HCT116 (cell line): ENCODE data around the gene TCF19. TPM values are rescaled to one million over a fixed set of nuclear protein-coding genes. Genes with fewer than 3 reads are reported as not detected.

Source experiments
- ATAC-seq: fragments of 200-7000 bp; cut with Tn5 transposase; 2 replicates; pipeline ENCODE4 v1.9.1; 2020; ENCODE audit warnings: mild to moderate bottlenecking, moderate library complexity
- BruUV-seq: library from RNA; stranded (reverse); fragments of 400-500 nt; replicated peaks from 2 replicates; lab custom pipeline; 2021; lab: Mats Ljungman, UMichigan
- CTCF ChIA-PET: fragments of 300-600 bp; sonication (Branson Sonifier 250); formaldehyde crosslinking; loops from one replicate; lab custom pipeline; 2021; ENCODE audit warnings: antibody characterized with exemption; lab: Charles Lee
- POLR2A ChIA-PET: fragments of 300-600, 350-600 bp; sonication (Branson Sonifier 250); formaldehyde crosslinking; loops from one replicate; lab custom pipeline; 2021; ENCODE audit warnings: antibody characterized with exemption; lab: Charles Lee
- RAD21 ChIA-PET, 2 experiments: fragments of 300-600 bp; sonication (Branson Sonifier 250); formaldehyde crosslinking; loops; one replicate each; lab custom pipeline; 2023; ENCODE audit warnings: low total read pairs in 2 of 2; ENCODE audit not compliant: uncharacterized antibody in 2 of 2, unreplicated experiment in 2 of 2, low non-redundant PET in 1 of 2; lab: Charles Lee
- DNase-seq: peaks from one replicate; pipeline ENCODE4 v3.0.0-alpha.2; 2010; ENCODE audit warnings: low read depth, low spot score
- H2AFZ ChIP-seq: fragments of 200-600 bp; shearing (Covaris generic), sonication (generic); 2 replicates; pipeline ENCODE4 v1.6.1; 2017; ENCODE audit warnings: low read depth, mixed run types, mixed read lengths, antibody characterized with exemption, low read length; ENCODE audit not compliant: poor library complexity, severe bottlenecking
- H3K27ac ChIP-seq: 2 replicates; pipeline ENCODE4 v1.5.1; 2012; ENCODE audit warnings: low read depth, low read length
- H3K27me3 ChIP-seq: fragments of 200-600 bp; sonication (generic); 2 replicates; pipeline ENCODE4 v1.6.1; 2016; ENCODE audit warnings: mixed run types, low read length, mixed read lengths; ENCODE audit not compliant: insufficient read depth
- H3K36me3 ChIP-seq, 2 experiments: fragments of 200-500 bp in 1 of 2; fragments of 200-600 bp in 1 of 2; sonication (Bioruptor generic) in 1 of 2; sonication (generic) in 1 of 2; 2 replicates each; pipeline versions ENCODE4 v1.5.1 to v1.6.1; 2014 to 2016; ENCODE audit warnings: low read length in 2 of 2, inconsistent platforms in 1 of 2, mixed read lengths in 1 of 2, mixed run types in 1 of 2; ENCODE audit not compliant: insufficient read depth in 2 of 2, control insufficient read depth in 1 of 2
- H3K4me1 ChIP-seq, 2 experiments: fragments of 200-600 bp in 1 of 2; sonication (generic) in 1 of 2; 2 replicates each; pipeline versions ENCODE4 v1.5.1 to v1.6.1; 2012 to 2017; ENCODE audit warnings: low read length in 2 of 2, inconsistent platforms in 1 of 2, mild to moderate bottlenecking in 1 of 2, mixed read lengths in 1 of 2, mixed run types in 1 of 2, moderate library complexity in 1 of 2; ENCODE audit not compliant: insufficient read depth in 2 of 2, control insufficient read depth in 1 of 2
- H3K4me2 ChIP-seq: fragments of 200-600 bp; sonication (generic); 2 replicates; pipeline ENCODE4 v1.6.1; 2017; ENCODE audit warnings: mixed run types, low read length, mixed read lengths
- H3K4me3 ChIP-seq, 2 experiments: fragments of 200-600 bp in 1 of 2; sonication (generic) in 1 of 2; replicated peaks in 1 of 2; 2 replicates each; pipeline ENCODE4 v1.5.1; 2011 to 2016; ENCODE audit warnings: low read length in 2 of 2, control low read depth in 1 of 2, low read depth in 1 of 2, mild to moderate bottlenecking in 1 of 2, mixed read lengths in 1 of 2, mixed run types in 1 of 2
- H3K79me2 ChIP-seq: fragments of 200-600 bp; sonication (generic); 2 replicates; pipeline ENCODE4 v1.6.1; 2017; ENCODE audit warnings: mild to moderate bottlenecking, mixed run types, low read length, moderate library complexity, mixed read lengths; ENCODE audit not compliant: insufficient read depth
- H3K9ac ChIP-seq: fragments of 200-600 bp; sonication (generic); 2 replicates; pipeline ENCODE4 v1.6.1; 2016; ENCODE audit warnings: low read length, mixed read lengths
- H3K9me2 ChIP-seq: fragments of 200-600 bp; sonication (generic), shearing (Covaris generic); 2 replicates; pipeline ENCODE4 v1.6.1; 2017; ENCODE audit warnings: mixed run types, mild to moderate bottlenecking, moderate library complexity; ENCODE audit not compliant: insufficient read depth
- H3K9me3 ChIP-seq, 2 experiments: fragments of 200-500 bp in 1 of 2; fragments of 200-600 bp in 1 of 2; sonication (Bioruptor generic) in 1 of 2; sonication (generic) in 1 of 2; 2 replicates each; pipeline ENCODE4 v1.6.1; 2014 to 2017; ENCODE audit warnings: low read length in 2 of 2, mixed read lengths in 2 of 2, inconsistent platforms in 1 of 2, low read depth in 1 of 2, mild to moderate bottlenecking in 1 of 2, mixed run types in 1 of 2, moderate library complexity in 1 of 2; ENCODE audit not compliant: control insufficient read depth in 1 of 2, insufficient read depth in 1 of 2
- H4K20me1 ChIP-seq: fragments of 200-600 bp; sonication (generic), shearing (Covaris generic); 2 replicates; pipeline ENCODE4 v1.6.1; 2017; ENCODE audit warnings: mixed run types, mild to moderate bottlenecking, moderate library complexity; ENCODE audit not compliant: insufficient read depth
- CBX3 ChIP-seq: IDR thresholded peaks from 2 replicates; pipeline ENCODE4 v1.6.1; 2012; ENCODE audit warnings: low read depth
- CEBPB ChIP-seq: IDR thresholded peaks from 2 replicates; pipeline ENCODE4 v1.6.1; 2012; ENCODE audit warnings: low read depth
- EGR1 ChIP-seq: IDR thresholded peaks from 2 replicates; pipeline ENCODE4 v1.6.1; 2012; ENCODE audit warnings: low read depth
- ELF1 ChIP-seq: IDR thresholded peaks from 2 replicates; pipeline ENCODE4 v1.6.1; 2012; ENCODE audit warnings: low read depth, borderline replicate concordance
- EZH2phosphoT487 ChIP-seq: fragments of 200-600 bp; IDR thresholded peaks from 2 replicates; pipeline ENCODE4 v1.6.1; 2018; ENCODE audit warnings: antibody characterized with exemption, borderline replicate concordance
- POLR2A ChIP-seq: IDR thresholded peaks from 2 replicates; pipeline ENCODE4 v1.7.0; 2011; ENCODE audit warnings: borderline replicate concordance; ENCODE audit not compliant: insufficient read depth, insufficient read length; ENCODE audit errors: extremely low read depth
- POLR2AphosphoS5 ChIP-seq: IDR thresholded peaks from 2 replicates; pipeline ENCODE4 v1.6.1; 2011; ENCODE audit warnings: mild to moderate bottlenecking, low read depth, low read length, moderate library complexity
- RAD21 ChIP-seq: IDR thresholded peaks from 2 replicates; pipeline ENCODE4 v1.6.1; 2012; ENCODE audit warnings: low read depth, mild to moderate bottlenecking
- REST ChIP-seq: IDR thresholded peaks from 2 replicates; pipeline ENCODE4 v1.6.1; 2012; ENCODE audit warnings: low read depth
- SRF ChIP-seq: IDR thresholded peaks from 2 replicates; pipeline ENCODE4 v1.6.1; 2012; ENCODE audit warnings: low read depth
- TCF7L2 ChIP-seq: IDR thresholded peaks from 2 replicates; pipeline ENCODE4 v1.7.0; 2011; ENCODE audit warnings: borderline replicate concordance, inconsistent platforms; ENCODE audit not compliant: insufficient read depth, insufficient read length; ENCODE audit errors: extremely low read depth
- YY1 ChIP-seq: IDR thresholded peaks from 2 replicates; pipeline ENCODE4 v1.6.1; 2011; ENCODE audit warnings: low read length, low read depth, moderate library complexity, mild to moderate bottlenecking; ENCODE audit not compliant: insufficient replicate concordance; ENCODE audit errors: extremely low read depth
- ZBTB33 ChIP-seq: IDR thresholded peaks from 2 replicates; pipeline ENCODE4 v1.6.1; 2011; ENCODE audit warnings: mild to moderate bottlenecking, low read length, moderate library complexity; ENCODE audit not compliant: insufficient replicate concordance; ENCODE audit errors: extremely low read depth
- ZFX ChIP-seq: fragments of 450-650 bp; IDR thresholded peaks from 2 replicates; pipeline ENCODE4 v1.6.1; 2017
- ZNF274 ChIP-seq: fragments of 200-500 bp; sonication (Bioruptor generic); IDR thresholded peaks from 2 replicates; pipeline ENCODE4 v1.6.1; 2014; ENCODE audit warnings: mild to moderate bottlenecking, low read depth, low read length, inconsistent platforms
- intact Hi-C: fragments of 100-400 bp; cut with micrococcal nuclease; formaldehyde crosslinking; loops from 2 replicates; pipeline ENCODE4 v1.10.0; 2022
- total RNA-seq: library from RNA; stranded (reverse); gene quantifications from one replicate; pipeline ENCODE4 v1.2.1, GENCODE V29; 2021; ENCODE audit not compliant: unreplicated experiment

The TCF19 gene
- total RNA-seq, 1 experiment from 2014 or later = 15.4 TPM

- RAD21 ChIA-PET = no interaction called here
- BruUV-seq = no TSS peak
Measured at GRCh38 chr6:31161216-31162126, 3.1 kb downstream of the TCF19 start.

More at GRCh38 chr6:31161216-31162126, 3.1 kb downstream of the TCF19 start:
- no peak overlapping the region for H3K4me3 ChIP-seq
- ATAC-seq = no peak
- H3K27me3 ChIP-seq = no peaks in the 10 kb centered on the region
- peaks cover 18 to 28% of the 10 kb centered on the region in 2 experiments for H3K4me1 ChIP-seq
- H3K4me2 ChIP-seq = no peak overlapping the region
- no peaks in the 10 kb centered on the region for H4K20me1 ChIP-seq
- no peaks in the 10 kb centered on the region for H3K9me3 ChIP-seq
- ChIA-PET POLR2A (no interaction called here), CTCF (no interaction called here)
- no peak overlapping the region for H2AFZ ChIP-seq
- peaks cover 3 to 12% of the 10 kb centered on the region in 2 experiments; a peak in 3 of 4 replicates for H3K36me3 ChIP-seq
- TF ChIP-seq YY1 = no peak
- TF ChIP-seq ELF1 = no peak
- no peak for TF ChIP-seq CEBPB
- TF ChIP-seq ZNF274 = no peak
- no peak for TF ChIP-seq REST
- TF ChIP-seq ZBTB33 = no peak
- TF ChIP-seq ZFX = no peak
- no peak for TF ChIP-seq RAD21
- no peak for TF ChIP-seq POLR2A
- no peak for TF ChIP-seq SRF
- TF ChIP-seq CBX3 = no peak
- no peak for TF ChIP-seq EZH2phosphoT487
- TF ChIP-seq EGR1 = no peak
- TF ChIP-seq TCF7L2 = no peak
- no peak for TF ChIP-seq POLR2AphosphoS5
- intact Hi-C loops = no loop called here
- H3K79me2 ChIP-seq = peaks cover 9% of the 10 kb centered on the region
- DNase-seq = no peak
- H3K9ac ChIP-seq = no peak overlapping the region
- no peaks in the 10 kb centered on the region for H3K9me2 ChIP-seq
- no peak overlapping the region for H3K27ac ChIP-seq
